ENCODE measurements around the gene DPYD. TPM values are rescaled to one million over a fixed set of nuclear protein-coding genes. Genes with fewer than 3 reads are reported as not detected.

Gene DPYD
- total RNA-seq = 124 TPM

DNA sequence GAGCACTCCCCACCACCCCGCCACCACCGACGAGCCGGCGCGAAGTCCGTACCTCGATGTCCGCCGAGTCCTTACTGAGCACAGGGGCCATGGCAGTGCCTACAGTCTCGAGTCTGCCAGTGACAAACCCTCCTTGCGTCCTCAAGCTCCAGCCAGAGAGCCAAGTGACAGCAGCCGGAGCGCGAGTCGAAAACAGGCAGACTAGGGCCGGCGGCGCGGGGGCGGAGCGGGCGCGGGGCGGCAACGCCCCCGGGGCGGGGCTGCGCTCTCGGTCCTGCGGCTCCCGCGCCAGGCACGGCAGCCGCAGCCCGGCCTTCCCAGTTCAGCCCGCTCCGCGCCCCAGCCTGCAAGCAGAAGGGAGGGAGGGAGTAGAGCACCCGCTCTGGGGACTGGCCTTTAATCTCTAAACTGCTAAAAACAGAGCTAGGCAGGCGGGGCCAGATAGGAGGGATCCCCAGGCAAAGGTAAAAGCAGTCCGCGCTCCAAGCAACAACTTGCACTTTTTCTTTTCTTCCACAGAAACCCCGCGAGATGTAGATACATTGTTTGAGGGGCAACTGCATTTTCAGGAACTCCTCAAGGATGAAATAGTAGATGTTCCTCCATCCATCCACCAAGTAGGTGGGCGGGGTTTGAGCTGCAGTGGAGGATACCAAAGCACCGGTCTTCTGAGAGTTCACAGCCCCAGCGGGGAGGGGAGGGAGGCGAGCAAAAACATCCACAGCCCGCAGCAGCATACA is at the start of gene DPYD:
TSS of gene DPYD (minus strand) at position 203 of the 740 bp plus-strand sequence. CDS start at position 91, 112 bp downstream.
- peak; percentile 90 for DNase-seq (ENCODE audit: low spot score)

DNA sequence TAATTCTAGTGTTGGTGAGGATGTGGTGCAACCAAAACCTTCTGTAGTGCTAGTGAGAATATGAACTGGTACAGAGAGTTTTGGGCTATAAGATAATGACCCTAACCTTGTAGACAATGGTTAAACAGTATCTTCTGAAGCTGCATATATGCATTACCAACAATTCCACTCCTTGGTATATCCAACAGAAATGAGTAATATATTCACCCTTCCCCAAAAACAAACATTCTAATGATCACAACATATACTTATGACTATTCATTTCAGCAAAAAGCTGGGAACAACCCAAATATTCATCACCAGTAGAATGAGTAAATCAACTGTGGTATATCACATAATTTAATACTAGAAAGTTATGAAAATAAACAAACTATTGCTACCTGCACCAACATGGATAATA is 39.6 kb upstream of the DPYD start:
- no peak for DNase-seq (ENCODE audit: low spot score)

DNA sequence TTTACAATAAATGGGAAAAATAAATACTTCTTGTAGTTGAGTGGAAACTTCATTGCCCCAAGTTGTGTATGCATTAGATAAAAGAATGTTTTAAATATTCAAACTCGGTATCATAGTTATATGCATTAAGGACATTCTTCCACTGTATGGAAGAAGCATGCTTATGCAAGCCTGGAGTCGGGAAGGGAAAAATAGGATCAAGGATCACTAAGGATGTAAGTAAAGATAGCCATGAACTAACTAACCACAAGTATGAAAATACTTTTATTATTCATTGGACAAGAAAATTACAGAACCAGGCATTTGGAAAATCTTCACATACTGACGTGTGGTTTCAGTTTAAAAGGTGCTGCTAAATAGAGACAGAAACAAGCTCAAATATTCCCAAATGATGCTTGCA is 26.9 kb upstream of the DPYD start:
- no peak for DNase-seq (ENCODE audit: low spot score)

DNA sequence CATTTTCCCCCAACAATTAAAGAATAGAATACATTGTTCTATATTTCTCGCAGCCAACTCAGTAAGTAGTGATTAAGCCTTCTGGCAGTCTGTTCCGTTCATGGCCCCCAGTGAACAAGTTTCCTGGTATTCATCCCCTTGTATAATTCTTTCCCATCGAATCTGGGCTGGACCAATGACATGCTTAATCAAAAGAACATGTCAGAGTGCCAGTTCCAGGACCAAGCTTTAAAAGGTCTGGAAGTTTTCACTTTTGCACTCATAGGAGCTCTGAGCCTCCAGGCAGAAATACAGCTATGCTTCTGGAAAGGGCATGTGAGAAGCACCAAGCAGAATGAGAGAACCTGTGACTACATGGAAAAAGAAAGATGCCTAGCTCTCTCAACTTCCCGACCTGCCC is 22.5 kb upstream of the DPYD start:
- DNase-seq (ENCODE audit: low spot score) = no peak

DNA sequence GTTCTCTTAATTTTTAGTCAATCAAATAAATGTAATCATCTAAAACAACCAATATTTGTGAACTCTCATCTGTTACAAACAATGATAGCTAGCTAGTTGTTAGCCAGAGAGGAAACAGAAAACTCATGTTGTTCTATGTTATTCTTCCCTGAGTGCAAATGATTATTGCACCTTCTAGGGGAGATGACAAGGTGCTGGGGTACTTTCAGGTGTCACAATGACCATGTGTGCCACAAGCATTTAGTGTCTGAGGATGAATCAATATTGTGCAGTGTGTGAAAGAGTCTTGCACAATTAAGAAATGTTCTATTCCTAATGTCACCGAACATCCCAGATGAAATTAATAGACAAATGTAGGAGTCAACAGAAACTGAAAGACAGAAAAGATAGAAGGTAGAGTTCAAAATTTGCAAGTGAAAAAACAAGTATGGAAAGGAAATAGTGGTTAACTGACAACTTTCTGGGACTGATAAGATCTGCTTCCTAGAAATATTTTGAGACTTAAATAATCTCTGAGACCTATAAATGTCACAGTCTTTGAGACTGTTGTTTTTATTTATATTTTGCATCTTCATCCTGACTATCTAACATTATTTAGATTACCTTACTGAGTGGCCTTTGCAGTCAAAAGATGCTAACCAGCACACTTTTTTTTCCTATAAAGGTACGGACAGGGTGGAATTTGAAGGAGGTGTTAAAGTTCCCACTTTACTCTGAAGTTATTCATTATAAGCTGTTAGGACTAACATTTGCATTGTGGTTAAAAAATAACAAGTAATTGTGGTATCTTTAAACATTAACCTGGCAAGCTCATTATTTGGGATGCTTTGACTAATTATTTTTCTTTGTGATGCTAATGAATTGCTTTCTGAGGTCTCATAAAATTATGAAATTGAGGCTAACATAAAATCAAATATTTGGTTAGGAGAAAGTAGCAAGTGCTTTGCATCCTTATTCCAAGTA is 21.6 kb upstream of the DPYD start:
- DNase-seq (ENCODE audit: low spot score) = no peak

DNA sequence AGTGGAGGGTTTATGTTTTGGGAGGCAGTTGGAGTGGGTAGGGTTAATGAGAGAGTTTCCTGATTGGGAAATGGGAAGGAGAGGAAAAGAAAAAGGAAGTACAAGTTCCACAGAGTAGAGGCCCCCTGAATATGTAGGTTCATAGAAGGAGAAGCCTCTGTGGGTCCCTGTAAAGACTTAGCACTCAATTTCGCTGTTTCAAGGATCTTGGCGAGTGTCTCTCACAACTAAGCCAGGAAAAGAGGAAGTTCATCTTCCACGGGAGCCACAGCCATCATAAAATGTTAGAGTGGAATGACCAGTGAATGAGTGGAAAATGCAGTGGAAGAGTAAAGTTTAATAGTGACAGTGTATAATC is 17.4 kb upstream of the DPYD start:
- DNase-seq (ENCODE audit: low spot score) = no peak

DNA sequence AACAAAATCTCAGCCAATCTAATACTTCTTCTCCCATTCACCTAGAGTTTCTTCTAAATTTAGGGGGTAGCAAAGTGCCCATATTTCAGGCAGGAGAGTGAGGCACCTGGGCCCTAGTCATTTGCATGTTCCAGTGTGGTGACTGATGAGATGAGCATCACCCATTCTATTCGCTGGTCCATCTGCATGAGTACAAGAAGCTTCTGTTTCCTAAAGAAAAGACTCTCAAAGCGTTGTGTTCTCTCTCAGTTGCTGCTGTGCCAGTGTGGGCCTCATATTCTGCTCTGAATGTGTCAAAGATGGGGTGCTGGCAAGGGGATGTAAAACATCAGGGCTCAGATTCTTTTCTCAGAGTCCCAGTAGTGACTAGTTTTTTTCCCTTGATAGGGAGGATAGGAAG is 16.1 kb upstream of the DPYD start:
- no peak for DNase-seq (ENCODE audit: low spot score)

DNA sequence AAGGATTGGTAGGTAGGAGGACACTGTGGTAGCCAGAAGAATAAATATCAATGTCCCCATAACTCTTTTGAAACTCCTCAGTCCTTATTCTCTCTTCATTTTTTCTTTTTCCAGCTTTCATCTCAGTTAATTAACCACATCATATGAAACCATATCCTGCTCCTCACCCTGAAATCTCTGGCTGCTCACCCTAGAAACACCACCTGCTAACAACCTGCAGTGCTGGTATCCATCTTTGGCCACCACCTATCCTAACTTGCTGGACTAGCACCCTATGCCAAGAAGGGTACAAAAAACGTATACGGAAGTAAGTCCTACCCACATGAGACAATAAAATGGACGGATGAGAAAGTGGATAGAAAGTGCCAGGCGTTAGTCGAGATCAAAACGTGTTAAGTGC is 13.7 kb upstream of the DPYD start:
- DNase-seq (ENCODE audit: low spot score) = no peak

DNA sequence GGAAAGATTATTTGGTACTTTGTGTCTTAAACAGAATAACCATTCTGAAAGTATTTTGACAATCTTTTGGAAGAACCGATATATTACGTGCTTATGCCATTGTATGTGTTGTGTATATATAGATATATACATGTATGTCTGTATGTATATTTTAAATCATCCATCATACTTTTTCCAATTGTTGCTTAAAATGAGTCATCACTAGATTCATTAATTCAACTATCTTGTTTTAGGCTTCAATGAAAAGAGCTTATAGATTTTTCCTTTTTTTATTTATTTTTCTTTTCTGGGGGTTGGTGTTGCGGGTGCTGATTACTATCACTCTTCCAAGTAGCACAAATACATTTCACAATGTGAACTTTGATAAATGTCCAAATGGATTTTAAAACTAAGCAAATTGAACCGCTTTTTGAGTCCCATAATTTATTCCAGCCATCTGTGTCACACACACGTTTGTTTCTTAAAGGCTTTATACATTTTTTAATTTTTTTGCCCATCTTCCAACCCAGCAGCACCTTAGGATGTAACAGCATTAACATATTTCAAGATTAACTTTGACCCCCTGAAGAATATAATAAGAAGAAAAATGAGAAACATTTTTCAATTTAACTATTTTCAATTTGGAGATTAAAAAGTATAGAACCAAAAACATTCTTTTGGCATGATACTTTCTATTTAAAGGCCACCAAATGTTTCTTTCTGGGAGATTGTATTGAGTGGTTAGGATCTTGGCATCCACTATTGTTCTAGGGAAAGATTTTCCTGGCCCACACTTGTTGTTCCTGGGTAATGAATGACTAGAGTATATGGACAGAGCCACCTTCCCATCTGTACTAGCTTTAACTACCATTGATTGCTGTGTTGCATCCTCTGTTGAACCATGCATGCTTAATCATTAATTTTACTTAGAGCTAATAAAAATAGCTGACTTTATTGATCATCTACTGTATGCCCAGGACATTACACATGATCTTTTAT is 9.3 kb upstream of the DPYD start:
- DNase-seq (ENCODE audit: low spot score) = peak; percentile 57

DNA sequence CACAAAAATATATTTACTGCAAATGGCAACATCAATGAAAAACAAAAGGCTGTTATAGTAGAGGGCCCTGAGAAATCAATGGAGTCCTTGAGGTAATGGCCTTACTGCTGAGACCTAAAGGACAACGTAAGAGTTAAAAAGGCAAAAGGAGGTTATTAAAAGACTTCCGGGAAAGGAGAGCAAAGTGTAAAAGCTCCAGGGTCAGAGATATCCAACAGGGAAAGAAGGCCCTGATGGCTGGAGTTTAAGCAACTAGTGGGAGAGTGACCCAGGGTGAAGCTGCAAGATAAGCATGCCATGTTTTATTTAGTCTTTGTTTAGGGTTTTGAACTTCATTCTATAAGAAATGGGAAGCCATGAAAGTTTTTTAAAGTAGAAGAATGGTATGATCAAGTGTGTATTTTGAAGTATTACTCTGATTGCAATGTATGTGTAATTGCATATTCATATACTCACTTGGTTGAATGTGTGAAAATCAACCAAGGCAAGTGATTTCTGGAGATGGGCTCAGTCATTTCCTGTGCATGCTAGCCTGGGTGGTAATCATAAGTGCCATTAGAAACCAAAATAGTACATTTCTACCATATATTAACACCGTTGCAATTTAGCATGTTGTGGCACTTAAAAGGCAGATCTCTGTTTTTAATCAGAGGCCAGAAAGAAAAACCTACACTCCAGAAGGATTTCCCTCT is 5.3 kb upstream of the DPYD start:
- no peak for DNase-seq (ENCODE audit: low spot score)

DNA sequence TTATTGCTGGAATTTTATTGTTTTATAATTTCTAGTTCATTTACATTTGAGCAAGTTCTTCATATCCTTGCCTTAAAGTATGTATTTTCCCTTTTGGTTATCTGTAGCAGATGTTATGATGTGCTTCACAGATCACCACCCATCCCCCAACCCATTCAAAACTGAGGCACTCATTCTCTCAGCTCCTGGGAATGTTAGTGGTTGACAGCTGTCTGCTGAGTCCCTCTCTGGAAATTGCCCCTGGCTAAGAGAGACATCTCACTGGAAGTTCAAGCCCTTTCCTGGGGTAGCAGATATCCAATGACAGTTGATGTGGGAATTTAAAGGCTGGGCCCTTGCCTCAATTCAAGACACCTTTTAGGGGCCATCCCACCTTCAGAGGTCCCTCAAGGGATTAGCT is 4.3 kb upstream of the DPYD start:
- no peak for DNase-seq (ENCODE audit: low spot score)

DNA sequence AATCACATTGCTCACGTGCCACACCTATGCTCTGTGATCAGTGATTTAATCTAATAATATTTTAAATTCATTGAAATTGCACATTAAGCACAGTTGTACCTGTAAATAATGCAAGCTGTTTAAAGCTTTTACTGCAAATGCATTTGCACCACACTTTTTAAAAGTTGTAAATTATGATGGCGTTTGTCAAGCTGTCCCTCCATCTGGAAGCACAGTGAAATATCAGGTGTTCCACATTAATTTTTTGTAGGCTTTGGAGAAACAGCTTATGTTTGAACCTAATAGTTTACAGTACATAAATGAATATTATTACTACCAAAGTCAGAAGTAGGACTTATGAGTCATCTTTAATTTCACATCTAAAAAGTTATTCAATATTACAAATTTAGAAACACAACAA is 3.0 kb upstream of the DPYD start:
- DNase-seq (ENCODE audit: low spot score) = no peak

DNA sequence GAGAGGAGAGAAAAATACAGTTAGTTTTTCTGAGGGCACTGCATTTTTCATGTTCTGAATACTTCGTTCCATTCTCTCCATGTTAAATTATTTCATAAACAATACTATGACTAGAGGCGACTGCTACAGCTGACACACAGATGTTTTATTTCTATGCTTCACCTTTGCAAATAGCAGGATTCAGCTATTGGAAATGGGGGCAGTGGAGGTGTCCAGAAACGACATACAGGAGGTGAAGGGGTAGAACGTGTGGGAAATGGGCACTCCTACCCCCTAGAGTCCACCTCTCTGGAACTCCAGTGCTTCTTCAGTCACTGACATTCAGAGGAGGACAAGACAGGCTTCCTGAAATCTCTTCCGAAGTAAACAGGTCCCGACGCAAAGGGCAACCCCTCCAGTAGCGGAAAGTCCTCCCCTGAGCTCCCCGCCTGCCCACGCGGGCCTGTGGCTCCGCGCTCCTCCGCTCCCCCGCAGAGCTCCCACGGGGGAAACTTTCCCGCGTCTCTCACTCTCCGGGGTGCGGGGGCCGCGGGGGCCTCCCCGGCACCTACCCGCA is 480 bp downstream of the DPYD start:
- DNase-seq (ENCODE audit: low spot score) = no peak

DNA sequence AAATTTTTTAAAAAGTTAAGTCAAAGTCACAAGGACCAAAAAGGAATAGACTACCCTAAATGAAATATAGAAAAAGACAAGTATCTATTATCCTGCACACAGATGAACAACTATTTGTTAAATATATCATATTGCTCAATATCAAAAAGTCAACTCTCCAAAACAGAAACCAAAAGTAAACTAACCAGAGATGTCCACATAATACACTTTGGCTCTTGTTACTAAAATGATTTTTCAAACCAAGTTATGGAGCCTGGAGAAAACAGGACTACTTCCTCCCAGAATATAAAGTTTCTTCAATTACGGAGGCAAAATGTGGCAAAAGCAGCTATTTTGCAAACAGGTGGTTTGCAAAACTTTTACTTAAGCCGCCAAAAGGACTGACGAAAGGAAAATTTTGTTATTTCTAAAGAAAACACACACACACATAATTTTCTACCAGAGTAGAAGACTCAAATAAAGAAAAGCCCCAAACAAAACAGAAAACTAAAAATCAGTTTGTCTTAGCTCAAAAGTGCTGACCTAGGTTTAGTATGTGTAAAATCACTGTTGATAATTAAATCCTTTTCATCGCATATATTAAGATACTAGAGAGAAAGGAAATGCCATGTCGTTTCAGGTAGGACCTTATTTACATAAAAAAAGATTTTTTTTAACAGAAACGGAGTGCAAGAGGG is 1.1 kb downstream of the DPYD start:
- DNase-seq (ENCODE audit: low spot score) = no peak

DNA sequence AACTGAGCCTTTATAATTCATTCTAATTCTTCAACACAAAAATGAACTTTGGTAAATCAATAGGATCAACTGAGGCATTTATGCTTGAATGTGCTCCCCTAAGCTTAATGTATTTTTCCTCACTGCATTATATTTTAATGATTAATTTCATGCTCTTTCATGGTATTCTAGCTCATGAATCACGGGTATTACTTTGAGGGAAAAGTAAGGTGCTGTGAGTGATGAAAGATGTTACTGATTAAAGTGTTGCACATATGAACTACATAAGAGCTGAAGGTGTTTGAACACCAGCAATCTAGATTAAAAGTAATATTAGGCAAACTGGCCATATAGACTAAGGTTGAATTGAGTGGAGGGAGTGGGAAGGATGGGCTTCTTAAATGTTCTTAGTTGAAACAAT is 1.9 kb downstream of the DPYD start:
- no peak for DNase-seq (ENCODE audit: low spot score)

DNA sequence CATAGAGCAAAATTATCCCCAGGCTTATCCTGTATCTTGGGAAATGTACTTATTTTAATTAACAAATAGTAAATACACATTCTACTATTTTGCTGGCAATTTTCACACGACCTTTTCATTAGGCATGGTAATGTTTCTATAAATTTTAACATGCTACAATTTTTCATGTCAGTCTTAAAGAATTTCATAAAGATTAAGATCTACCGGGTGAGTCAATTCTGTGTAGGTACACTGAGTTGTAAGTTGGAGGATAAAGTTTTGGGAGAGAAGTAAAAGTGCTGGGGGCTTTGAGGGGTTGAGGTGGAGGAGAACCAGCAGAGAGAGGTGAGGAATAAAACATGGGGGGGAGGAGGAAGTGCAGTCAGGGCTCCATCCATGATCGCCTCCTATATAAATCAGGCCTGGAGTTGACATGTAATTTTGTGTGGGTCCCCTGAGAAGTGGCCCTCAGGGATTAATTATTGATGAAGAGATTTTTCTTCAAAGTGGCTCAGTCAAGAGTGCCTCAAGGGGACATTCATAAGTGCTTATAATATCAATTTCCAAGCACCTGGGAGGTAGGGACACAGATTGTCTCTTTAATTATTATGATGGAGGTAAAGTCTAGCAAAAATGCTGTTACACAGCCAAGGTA is 7.2 kb downstream of the DPYD start:
- DNase-seq (ENCODE audit: low spot score) = no peak

DNA sequence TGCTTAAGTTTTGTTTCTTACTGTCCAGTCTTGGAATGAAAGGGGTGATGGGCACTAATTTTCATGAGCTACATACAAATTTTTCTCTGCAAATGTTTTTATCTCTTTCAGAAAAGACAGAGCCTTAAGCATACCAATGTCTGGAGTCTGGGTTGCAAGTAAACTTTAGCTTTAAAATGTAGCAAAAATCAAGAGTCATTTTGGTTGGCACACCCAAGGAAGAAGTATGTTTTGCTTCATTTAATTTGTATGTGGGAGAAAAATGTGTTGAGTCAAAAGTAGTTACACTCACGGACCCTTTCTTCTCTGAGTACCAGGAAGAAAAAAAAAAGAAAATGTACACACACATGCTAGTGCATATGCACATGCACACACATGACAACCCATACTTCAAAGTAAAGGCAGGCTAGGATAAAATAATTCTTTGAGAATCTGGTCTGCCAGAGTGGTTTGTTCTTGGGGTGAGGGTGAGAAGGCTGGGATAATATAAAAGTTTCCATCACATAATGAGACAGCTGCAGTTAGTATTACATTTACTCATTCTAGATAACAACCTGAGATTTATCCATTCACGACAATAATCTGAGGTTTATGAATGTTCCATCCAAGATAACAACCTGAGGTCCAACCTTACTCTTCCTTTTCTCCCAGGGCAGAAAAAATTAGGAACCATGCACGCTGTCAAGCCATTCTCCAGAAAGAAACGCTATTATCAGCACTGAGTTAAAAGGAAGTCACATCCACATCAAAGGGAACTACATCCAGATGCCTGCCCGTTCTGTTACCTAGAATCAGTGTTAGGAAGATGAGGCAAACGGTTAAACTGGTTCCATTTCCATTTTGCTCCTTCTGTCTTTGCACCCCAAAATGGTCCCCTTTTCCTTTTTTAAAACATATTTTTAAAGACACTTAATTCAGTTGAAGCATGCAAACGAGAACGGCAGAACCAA is 9.3 kb downstream of the DPYD start:
- no peak for DNase-seq (ENCODE audit: low spot score)

DNA sequence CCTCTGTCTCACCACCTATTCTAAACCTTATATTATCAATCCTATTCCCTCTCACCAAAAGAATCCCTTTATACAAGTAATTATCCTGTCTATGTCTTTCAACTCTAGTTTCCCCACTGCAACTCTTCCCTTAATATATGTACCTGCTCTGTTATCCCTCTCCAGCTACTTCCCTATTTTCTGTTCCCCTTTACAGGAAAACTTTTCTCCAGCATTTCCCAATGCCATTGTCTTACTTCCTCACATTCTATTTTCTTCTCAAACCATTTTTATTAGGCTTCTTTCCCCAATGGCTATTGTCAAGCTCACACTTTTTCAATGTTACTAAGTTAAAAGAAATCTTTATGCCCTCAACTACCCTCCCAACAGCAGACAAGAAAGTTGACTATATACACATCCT is 11.6 kb downstream of the DPYD start:
- DNase-seq (ENCODE audit: low spot score) = no peak

DNA sequence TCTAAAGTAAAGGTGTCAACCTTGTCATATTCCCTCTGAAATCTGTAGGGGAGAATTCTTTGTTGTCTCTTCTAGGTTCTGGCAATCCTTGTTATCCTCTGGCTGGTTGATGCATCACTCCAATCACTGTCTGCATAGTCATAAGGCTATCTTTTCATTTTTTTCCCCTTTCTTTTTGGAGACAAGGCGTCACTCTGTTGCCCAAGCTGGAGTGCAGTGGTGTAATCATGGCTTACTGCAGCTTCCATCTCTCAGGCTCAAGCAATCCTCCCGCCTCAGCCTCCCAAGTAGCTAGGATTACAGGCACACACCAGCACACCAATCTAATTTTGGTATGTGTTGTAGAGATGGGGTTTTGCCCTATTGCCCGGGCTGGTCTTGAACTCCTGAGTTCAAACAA is 12.9 kb downstream of the DPYD start:
- no peak for DNase-seq (ENCODE audit: low spot score)

Data from mucosa of gallbladder (tissue), 1 donor.